NCI-H524 treated with DMSO at 0.1 percent for 48 hours (cell line): ENCODE data around the gene NNAT.
"Not testable (repeated sequence)": the region's sequence is repeated elsewhere in the genome, so short reads cannot be mapped to it uniquely, and the experiment has no call there.

ENCODE experiments used
- DNase-seq: peaks from one replicate; lab custom pipeline; 2025; lab: John Stamatoyannopoulos, UW

Gene NNAT

DNA sequence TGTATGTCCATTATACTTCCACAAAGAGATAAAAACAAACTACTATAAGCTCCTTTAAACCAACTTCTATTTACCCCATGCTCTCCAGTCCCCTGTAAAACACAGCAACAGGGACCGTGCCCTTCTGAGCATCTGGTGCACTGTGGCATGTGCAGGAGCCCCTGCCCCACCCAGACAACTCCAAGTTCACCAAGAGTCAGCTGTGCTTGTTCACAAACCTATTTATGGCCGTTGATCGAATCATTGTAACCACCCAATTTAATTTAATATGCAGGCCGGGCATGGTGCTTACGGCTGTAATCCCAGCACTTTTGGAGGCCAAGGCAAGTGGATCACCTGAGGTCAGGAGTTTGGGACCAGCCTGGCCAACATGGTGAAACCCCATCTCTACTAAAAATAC is 20.3 kb downstream of the NNAT start:
- no peak for DNase-seq

DNA sequence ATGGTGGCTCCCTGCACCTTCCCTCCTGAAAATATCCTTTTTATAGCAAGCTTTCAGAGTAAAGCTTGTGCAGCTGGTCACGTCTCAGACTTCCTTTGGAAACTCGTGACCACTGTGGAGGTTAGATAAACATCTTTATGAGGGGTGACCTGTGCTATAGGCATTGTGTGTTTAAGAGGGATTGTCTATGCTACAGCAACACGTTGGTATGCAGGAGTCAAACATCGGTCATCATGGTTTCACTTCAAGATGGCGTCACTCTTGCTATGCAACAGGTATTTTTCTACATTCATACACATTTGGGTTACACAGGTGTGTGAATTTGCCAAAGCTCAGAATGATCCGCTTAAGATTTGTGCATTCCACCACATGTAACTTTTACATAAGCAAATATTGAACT is 21.2 kb downstream of the NNAT start:
- no peak for DNase-seq

DNA sequence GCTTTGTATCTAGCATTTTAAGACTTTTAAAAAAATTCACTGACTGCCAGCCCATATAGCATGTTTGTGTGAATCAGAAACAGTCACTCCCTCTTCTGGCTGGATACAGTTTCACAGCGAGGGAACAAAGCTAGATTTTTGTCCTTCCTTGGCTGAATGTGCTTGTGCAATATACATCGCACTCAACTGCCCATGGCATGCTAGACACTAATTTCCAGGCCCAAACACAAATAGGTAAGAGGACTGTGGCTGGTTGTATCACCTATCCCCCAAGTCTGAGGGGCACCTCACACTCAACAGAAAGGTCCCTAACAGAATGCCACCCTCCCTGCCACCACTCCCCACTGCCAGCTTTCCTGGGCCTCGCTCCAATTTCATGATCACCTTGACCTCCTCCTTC is 22.8 kb downstream of the NNAT start:
- no peak for DNase-seq

DNA sequence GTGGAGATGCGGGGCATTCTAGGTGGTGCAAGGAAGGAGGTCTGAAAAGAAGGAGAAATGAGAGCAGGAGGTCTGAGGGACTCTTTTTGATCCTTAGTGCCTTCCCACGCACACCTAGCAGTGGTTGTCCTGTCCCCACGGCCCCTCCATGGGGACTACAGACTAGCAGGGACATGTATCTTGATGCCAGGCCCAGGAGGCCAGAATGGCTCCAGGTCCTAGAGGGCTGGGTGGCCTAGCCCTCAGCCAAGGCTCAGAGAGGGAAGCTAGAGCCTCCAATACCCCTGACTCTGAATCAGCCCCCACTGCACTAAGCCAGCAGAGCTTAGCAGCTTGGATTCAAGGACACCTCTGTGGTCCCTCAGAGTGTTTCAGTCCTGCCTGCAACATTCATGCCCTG is 23.3 kb downstream of the NNAT start:
- DNase-seq, result no peak

DNA sequence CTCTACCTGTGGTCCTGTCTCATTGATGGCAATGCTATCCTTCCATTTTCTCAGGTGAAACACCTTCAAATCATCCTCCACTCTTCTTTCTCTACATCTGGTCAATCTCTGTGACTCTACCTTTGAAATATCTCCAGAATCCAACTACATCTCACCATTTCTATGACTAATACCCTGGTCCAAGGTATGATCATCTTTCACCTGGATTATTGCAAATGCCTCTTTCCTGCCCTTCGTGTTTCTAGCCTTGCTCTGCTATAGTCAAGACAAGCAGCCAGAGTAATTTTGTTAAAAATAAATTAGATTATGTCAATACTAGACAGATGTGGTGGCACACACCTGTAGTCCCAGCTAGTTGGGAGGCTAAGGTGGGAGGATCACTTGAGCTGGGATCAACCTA is 24.5 kb downstream of the NNAT start:
- DNase-seq, result no peak

DNA sequence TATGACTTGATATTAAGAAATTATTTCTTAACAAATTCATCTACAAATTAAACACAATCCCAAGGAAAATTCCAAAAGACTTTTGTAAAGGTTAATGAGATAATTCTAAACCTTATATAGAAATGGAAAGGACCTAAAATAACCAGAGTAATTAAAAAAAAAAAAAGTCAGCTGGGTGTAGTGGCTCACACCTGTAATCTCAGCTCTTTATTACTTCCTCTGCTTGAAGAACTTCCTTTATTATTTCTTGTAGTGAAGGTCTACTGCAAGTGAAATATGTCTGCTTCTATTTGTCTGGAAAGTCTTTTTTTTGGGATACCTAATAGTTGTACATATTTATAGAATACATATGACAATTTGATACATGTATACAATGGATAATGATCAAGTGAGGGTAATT is 26.9 kb downstream of the NNAT start:
- DNase-seq, result no peak

DNA sequence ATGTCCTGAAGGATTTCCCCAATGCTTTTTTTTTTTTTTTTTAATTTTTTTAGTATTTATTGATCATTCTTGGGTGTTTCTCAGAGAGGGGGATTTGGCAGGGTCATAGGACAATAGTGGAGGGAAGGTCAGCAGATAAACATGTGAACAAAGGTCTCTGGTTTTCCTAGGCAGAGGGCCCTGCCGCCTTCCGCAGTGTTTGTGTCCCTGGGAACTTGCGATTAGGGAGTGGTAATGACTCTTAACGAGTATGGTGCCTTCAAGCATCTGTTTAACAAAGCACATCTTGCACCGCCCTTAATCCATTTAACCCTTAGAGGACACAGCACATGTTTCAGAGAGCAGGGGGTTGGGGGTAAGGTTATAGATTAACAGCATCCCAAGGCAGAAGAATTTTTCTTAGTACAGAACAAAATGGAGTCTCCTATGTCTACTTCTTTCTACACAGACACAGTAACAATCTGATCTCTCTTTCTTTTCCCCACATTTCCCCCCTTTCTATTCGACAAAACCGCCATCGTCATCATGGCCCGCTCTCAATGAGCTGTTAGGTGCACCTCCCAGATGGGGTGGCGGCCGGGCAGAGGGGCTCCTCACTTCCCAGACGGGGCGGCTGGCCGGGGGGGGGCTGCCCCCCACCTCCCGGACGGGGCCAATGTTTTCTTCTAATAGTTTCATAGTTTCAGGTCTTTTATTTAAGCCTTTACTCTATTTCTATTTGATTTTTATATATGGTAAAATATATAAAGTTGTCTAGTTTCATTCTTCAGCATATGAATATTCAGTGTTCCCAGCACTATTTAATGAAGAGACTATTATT is 29.3 kb downstream of the NNAT start:
- peak; percentile 22 for DNase-seq

DNA sequence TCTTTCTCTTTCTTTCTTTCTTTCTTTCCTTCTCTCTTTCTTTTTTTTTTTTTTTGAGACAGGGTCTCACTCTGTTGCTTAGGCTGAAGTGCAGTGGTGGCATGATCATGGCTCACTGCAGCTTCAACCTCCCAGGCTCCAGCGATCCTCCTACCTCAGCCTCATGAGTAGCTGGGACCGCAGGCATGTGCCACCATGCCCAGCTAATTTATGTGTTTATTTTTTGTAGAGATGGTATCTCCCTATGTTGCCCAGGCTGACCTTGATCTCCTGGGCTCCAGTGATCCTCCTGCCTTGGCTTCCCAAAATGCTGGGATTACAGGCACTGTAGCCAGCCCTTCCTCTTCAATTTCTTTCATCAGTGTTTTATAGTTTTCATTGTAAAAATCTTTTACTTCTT is 30.6 kb downstream of the NNAT start:
- DNase-seq, result not testable (repeated sequence)

DNA sequence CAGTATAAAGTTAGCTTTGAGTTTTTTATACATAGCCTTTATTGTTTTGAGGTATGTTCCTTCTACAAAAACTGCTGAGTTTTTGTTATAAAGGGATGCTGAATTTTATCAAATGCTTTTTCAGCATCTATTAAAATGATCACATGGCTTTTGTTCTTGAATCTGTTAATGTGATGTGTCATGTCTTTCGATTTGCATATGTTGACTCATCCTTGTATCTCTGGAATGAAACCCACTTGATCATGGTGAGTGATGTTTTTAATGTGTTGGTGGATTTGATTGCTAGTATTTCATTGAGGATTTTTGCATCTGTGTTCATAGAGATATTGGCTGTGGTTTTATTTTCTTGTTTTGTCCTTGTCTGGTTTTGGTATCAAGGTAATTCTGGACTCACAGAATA is 31.4 kb downstream of the NNAT start:
- no peak for DNase-seq

DNA sequence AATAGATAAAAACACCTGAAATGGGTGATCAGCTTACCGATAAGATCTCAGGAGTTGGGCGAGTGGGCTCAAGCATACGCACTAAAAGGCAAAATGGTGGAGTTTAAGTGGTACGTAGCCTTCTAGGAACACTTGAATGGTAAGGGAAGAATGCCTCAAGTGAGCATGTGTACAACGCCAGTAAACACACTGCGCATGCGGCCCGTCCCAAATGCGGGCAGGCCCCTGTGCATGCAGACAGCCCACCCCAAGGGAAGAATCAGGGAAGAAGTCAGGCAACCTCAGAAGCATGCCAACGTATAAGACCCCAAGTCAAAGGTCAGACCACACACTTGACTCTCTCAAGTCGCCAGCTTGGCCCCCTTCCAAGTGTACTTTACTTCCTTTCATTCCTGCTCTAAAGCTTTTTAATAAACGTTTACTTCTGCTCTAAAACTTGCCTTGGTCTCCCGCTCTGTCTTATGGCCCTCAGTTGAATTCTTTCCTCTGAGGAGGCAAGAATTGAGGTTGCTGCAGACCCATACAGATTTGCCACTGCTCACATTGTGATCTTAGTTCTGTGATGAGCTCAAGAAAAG is 33.8 kb downstream of the NNAT start:
- not testable (repeated sequence) for DNase-seq

DNA sequence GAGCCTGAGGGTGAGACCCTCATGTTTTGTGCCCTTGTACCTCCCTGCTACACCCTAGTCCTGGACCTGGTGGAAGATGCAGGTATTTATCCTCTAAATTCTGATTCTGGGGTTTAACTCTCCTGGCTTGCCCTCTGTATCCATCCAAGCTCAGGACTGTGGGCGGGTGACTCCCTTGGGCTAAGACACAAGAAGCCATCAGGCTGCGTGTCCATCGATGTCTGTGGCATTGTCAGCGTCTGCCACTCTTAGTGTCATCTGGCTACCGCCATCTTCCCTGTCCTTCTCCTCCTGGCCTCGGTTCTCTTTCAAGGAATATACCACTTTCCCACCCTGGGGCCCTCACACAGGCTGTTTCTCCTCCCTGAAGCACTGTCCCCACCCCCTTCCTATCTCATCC is 35.5 kb downstream of the NNAT start:
- DNase-seq, result no peak

DNA sequence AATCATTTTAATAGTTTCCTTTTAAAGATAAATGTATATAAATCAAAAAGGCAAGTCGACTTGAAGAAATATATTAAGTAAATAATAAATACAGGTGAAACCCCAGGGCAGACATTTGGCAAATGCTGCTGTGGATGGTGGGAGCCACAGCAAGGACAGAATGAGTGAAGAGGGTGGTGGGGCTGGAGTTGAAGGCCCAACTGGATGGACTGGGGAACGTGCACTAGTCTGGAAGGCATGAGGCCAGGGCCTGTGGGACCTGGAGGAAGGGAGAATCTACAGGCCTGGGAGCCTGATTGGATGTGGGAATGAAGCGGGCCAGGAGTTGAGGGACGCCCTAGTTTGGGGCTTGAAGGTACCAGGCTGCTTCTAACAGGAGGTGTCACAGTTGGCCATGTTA is 37.3 kb downstream of the NNAT start:
- no peak for DNase-seq

DNA sequence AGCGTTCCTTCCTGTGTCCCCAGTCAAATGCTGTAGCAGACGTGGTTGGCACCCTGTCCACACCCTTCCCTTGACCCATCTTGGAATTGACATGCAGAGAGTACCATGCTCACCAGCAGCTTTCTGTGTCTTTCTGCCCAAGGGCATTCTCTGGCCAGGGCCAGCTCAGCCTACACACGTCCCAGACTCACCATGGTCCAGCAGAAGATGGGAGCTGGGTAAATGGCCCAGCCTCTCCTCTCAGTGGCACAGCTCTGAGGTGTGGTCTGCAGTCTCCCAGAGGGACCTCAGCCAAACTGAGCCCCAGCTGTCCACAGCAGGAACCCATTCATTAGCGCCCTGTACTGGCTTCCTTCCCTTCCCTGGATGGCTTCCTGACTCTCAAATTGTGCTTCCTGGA is 37.7 kb downstream of the NNAT start:
- DNase-seq, result no peak

DNA sequence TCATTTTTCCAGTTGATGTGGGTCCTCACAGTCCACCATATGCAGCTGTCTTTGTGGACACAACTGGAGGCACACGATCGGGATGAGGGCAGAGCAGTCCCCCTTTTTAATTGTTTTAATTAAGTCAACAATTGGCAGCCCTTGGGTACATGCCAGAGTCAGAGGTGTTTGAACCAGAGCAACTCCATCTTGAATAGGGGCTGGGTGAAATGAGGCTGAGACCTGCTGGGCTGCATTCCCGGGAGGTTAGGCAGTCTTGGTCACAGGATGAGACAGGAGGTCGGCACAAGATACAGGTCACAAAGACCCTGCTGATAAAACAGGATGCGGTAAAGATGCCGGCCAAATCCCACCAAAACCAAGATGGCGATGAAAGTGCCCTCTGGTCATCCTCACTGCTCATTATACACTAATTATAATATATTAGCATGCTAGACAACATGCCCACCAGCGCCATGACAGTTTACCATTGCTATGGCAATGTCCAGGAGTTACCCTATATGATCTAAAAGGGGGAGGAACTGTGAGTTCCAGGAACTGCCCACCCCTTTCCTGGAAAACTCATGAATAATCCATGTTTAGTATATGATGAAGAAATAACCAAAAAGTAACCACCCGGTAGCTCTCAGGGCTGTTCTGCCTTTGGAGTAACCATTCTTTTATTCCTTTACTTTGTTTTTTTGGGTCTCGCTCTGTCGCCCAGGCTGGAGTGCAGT is 38.4 kb downstream of the NNAT start:
- no peak for DNase-seq

DNA sequence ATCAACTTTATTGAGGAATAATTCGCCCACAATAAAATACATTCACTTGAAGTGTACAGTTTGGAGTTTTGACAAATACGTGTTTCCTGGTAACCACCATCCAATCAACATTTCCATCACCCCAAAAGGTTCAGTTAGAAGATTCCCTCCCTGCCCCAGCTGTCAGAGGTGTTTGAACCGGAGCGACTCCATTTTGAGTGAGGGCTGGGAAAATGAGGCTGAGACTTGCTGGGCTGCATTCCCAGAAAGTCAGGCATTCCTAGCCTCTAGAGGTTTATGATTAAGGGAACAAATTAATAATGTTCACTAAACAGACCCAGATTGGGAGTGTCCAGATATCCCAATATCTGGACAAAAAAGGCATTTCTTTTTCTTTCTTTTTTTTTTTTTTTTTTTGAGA is 39.6 kb downstream of the NNAT start:
- DNase-seq, result no peak

DNA sequence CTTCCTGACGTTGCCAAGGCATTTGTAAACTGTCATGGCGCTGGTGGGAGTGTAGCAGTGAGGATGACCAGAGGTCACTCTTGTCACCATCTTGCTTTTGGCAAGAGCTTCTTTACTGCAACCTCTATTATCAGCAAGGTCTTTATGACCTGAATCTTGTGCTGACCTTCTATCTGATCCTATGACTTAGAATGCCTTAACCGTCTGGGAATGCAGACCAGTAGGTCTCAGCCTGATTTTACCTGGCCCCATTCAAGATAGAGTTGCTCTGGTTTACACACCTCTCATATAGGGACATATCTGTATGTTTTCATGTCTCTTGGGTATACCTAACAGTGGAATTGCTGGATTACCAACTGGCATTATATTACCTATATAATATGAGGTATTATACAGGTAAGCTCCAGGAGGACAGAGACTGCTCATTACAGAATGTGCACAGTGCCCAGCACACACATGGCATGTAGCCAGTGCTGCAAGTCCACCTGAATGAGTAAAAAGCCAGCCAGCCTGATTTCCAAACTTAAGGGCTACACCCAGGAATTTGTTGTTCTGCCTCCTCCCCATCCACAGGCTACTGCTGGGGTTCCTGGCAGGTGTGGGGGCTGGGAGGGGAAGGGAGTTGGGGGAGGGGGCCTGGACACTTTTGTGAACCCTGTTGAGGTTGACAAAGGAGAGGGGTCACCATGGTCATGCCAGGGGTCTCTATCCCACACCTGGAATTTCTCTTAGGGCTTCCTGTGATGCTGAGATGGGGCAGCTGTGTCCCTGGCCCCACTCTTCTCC is 41.8 kb downstream of the NNAT start:
- DNase-seq, result no peak

DNA sequence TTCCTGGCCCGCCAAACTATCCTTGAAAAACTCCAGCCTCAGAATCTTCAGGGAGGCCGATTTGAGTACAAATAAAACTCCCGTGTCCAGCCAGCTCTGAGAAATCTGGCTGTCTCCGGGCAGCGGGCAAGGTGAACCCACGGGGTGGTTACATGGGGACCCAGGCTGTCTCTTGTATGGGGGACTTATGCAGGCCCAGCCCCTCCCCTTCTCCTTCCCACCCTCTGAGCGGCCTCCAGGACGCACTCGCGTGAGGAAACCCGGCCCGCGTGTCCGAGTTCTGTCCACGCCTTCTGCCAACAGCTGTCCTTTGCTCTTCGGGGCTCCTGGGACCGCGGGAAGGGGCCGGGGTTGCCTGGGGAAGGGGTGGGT is 43.0 kb downstream of the NNAT start:
- no peak for DNase-seq

DNA sequence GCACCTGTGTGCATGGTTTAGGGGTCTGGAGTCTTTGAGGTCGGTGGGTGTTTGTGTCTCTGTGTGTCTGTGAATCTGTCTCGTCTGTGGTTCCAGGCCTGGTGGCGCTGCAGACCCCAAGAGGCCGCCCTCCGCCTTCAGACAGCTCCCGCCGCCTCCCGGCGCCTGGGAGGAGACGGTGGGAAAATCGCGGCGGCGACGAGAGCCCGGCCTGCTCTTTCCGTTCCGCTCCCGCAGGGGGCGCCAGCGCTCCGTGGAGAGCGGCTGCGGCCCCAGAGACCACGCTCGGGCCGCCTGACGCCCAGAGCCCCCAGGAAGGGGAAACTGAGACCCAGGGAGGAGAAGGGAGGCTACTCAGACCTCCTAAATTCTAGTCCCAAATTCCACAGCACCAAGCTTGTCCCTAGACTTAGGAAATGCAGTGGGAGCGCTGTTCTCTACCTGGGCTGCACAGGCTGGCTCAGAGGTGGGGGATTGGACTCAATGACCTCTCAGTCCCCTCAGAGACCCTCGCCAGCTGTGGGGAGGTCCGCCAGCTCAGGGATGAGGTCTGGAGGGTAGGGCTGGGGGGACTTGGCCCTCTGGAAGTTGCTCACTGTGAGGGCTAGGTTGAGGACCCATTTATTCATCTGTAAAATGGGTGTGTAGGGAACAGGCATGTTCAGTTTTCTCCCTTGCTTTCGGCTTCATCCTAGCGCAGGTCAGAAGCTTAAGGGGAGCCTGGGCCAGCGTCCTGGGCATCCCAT is 43.5 kb downstream of the NNAT start:
- DNase-seq, result peak; percentile 17

DNA sequence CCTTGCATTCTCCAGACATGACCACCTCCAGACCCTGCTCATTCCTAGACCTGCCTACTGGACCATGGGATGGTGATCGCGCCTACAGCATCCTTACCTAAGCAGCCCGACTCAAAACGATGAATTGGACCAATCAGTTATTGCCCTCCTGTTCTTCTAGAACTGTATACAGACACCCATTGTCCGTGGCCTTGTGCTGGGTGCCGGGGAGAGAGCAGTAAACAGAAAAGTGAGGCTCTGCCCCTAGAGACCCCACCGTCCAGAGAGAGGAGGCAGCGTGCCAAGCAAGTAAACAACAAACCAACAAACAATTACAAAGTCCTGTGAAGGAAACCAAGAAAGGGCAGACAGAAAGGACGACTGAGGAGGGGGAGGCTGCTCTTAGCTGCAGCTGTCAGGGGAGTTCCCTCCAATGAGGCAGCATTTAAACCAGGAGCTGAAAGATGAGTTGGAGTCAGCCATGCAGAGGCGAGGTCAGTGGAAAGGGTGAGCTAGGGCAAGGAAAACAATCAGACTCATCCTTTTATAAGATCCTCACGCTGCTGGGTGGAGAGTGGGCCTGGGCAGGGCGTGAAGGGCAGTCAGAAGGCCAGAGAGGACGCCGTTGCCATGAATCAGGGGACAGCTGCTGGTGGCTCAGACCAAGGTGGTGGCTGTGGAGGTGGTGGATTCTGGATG is 44.2 kb downstream of the NNAT start:
- DNase-seq, result no peak

DNA sequence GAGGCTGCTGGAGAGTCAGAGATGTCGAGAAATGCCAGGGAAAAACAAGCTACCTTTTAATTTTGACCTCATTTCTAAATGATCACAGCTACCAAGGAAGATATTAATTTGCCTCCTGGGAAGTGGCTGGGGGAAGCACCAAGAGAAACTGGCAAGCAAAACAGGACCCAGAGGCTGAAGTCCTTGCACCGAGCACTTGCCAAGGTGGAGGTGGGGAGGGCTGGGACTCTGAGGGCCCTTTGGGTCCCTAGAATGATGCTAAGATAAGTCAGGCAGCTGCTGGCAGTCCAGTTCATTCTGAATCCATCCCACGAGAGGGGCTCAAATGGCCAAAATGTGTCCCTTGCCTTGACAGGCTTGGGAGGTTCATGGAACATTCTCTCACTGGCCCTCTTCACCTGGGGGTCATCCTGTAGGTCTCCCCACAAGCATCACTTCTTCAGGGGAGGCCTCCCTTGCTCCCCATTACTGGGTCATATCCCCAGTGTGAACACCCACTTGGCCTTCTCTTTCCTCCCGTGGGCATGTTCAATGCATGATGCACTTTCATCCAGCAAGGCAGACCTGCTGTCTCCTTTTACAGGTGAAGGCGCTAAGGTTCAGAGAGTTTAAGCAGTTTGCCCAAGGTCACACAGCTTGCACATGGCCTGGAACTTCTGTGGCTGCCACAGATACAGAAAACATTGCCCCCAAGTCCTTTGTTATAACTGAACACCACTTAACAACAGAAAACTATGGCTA is 45.7 kb downstream of the NNAT start:
- DNase-seq, result no peak

DNA sequence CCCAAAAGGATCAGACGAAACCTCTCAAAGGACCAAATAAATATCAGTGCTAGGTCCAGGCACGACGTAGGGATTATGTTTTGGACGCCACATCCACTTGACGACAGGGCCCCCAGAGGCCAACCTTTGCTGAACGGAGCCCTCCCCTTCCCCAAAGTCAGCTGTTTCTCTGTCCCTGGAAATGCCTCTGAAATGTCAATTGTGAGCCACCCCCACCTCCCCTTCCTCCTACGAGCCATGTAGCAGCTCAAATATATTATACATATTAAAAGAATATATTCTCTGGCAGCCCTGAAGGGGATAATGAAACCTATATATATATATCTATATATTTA is 46.2 kb downstream of the NNAT start:
- DNase-seq, result no peak
